ENCODE data around the gene TLE5.

The TLE5 gene

GRCh38 chr19:3062165-3063105 lies at the start of gene TLE5:
Gene TLE5, minus strand, starts transcription at chr19:3062495. Its CDS starts 295 bp downstream, at chr19:3062200.
- DNase-seq: peak; percentile 54
- in situ Hi-C loops (cut with HindIII; ENCODE audit: low pct_ligation_motif_present, low pct_unique_long_range_greater_than_20kb, low sequenced_read_pairs): no loop called here

- in situ Hi-C loops (cut with HindIII; ENCODE audit: low pct_ligation_motif_present, low pct_unique_long_range_greater_than_20kb, low sequenced_read_pairs): no loop called here
- DNase-seq: no peak
Observed at GRCh38 chr19:3111586-3112247, 49.4 kb upstream of the TLE5 start.

- no peak for DNase-seq
- in situ Hi-C loops (cut with HindIII; ENCODE audit: low pct_ligation_motif_present, low pct_unique_long_range_greater_than_20kb, low sequenced_read_pairs): no loop called here
Observed at GRCh38 chr19:3110126-3110825, 48.0 kb upstream of the TLE5 start.

- DNase-seq: no peak
- in situ Hi-C loops (cut with HindIII; ENCODE audit: low pct_ligation_motif_present, low pct_unique_long_range_greater_than_20kb, low sequenced_read_pairs): no loop called here
Observed at GRCh38 chr19:3109491-3109890, 47.2 kb upstream of the TLE5 start.

- peak; percentile 51 for DNase-seq
- in situ Hi-C loops (cut with HindIII; ENCODE audit: low pct_ligation_motif_present, low pct_unique_long_range_greater_than_20kb, low sequenced_read_pairs): no loop called here
Observed at GRCh38 chr19:3108775-3109174, 46.5 kb upstream of the TLE5 start.

GRCh38 chr19:3107658-3108057 lies 45.4 kb upstream of the TLE5 start:
- DNase-seq: no peak
- in situ Hi-C loops (cut with HindIII; ENCODE audit: low pct_ligation_motif_present, low pct_unique_long_range_greater_than_20kb, low sequenced_read_pairs): no loop called here

- DNase-seq: no peak
- in situ Hi-C loops (cut with HindIII; ENCODE audit: low pct_ligation_motif_present, low pct_unique_long_range_greater_than_20kb, low sequenced_read_pairs): no loop called here
Observed at GRCh38 chr19:3106509-3107141, 44.3 kb upstream of the TLE5 start.

GRCh38 chr19:3105641-3106508 lies 43.6 kb upstream of the TLE5 start:
- no peak for DNase-seq
- in situ Hi-C loops (cut with HindIII; ENCODE audit: low pct_ligation_motif_present, low pct_unique_long_range_greater_than_20kb, low sequenced_read_pairs): no loop called here

GRCh38 chr19:3104708-3104983 lies 42.4 kb upstream of the TLE5 start:
- in situ Hi-C loops (cut with HindIII; ENCODE audit: low pct_ligation_motif_present, low pct_unique_long_range_greater_than_20kb, low sequenced_read_pairs): no loop called here

GRCh38 chr19:3102239-3103140 lies 40.2 kb upstream of the TLE5 start:
- in situ Hi-C loops (cut with HindIII; ENCODE audit: low pct_ligation_motif_present, low pct_unique_long_range_greater_than_20kb, low sequenced_read_pairs): no loop called here
- no peak for DNase-seq

More at GRCh38 chr19:3104708-3104983, 42.4 kb upstream of the TLE5 start:
- DNase-seq: no peak

- in situ Hi-C loops (cut with HindIII; ENCODE audit: low pct_ligation_motif_present, low pct_unique_long_range_greater_than_20kb, low sequenced_read_pairs): no loop called here
- DNase-seq: no peak
Observed at GRCh38 chr19:3100747-3101730, 38.7 kb upstream of the TLE5 start.

GRCh38 chr19:3100331-3100730 lies 38.0 kb upstream of the TLE5 start:
- DNase-seq: no peak
- in situ Hi-C loops (cut with HindIII; ENCODE audit: low pct_ligation_motif_present, low pct_unique_long_range_greater_than_20kb, low sequenced_read_pairs): no loop called here

GRCh38 chr19:3099347-3100145 lies 37.3 kb upstream of the TLE5 start:
- DNase-seq: no peak
- in situ Hi-C loops (cut with HindIII; ENCODE audit: low pct_ligation_motif_present, low pct_unique_long_range_greater_than_20kb, low sequenced_read_pairs): no loop called here

GRCh38 chr19:3098515-3099346 lies 36.4 kb upstream of the TLE5 start:
- in situ Hi-C loops (cut with HindIII; ENCODE audit: low pct_ligation_motif_present, low pct_unique_long_range_greater_than_20kb, low sequenced_read_pairs): no loop called here
- no peak for DNase-seq

- in situ Hi-C loops (cut with HindIII; ENCODE audit: low pct_ligation_motif_present, low pct_unique_long_range_greater_than_20kb, low sequenced_read_pairs): no loop called here
- no peak for DNase-seq
Observed at GRCh38 chr19:3098141-3098514, 35.8 kb upstream of the TLE5 start.

All from ACHN (cell line).